Sigmoid colon (tissue), 7 donors: ENCODE data around the gene KATNB1. TPM values are rescaled to one million over a fixed set of nuclear protein-coding genes. Genes with fewer than 3 reads are reported as not detected.

Source experiments
- DNase-seq: peaks from one replicate; pipeline ENCODE4 v3.0.0-alpha.2; 2019
- H3K27ac ChIP-seq, 4 donors: fragments of 200-600 bp; sonication (generic); one replicate each; pipeline ENCODE4 v1.5.1; 2016 to 2019; ENCODE audit warnings: mild to moderate bottlenecking in 1 of 4
- H3K27me3 ChIP-seq, 3 donors: fragments of 200-600 bp; sonication (generic); one replicate each; pipeline ENCODE4 v1.5.1; 2019; ENCODE audit warnings: mild to moderate bottlenecking in 1 of 3
- H3K36me3 ChIP-seq, 4 donors: fragments of 200-600 bp; sonication (generic); one replicate each; pipeline ENCODE4 v1.5.1; 2016 to 2019
- H3K4me1 ChIP-seq, 4 donors: fragments of 200-600 bp; sonication (generic); one replicate each; pipeline ENCODE4 v1.5.1; 2017 to 2019
- H3K4me3 ChIP-seq, 4 donors: fragments of 200-600 bp; sonication (generic); one replicate each; pipeline ENCODE4 v1.5.1; 2017 to 2019; ENCODE audit warnings: mild to moderate bottlenecking in 2 of 4, moderate library complexity in 1 of 4
- H3K9me3 ChIP-seq, 4 donors: fragments of 200-600 bp in 3 of 4; sonication (generic) in 3 of 4; one replicate each; pipeline versions ENCODE4 v1.5.1 to v1.6.1; 2013 to 2019
- CTCF ChIP-seq, 4 experiments: fragments of 450-650 bp in 3 of 4; fragments of 200-600 bp in 1 of 4; IDR thresholded peaks; one replicate each; pipeline ENCODE4 v1.5.1; 2016 to 2019; ENCODE audit warnings: antibody characterized with exemption in 4 of 4, mild to moderate bottlenecking in 3 of 4, moderate library complexity in 2 of 4
- EP300 ChIP-seq, 4 donors: sonication (generic); formaldehyde crosslinking; IDR thresholded peaks; one replicate each; pipeline ENCODE4 v1.6.1; 2017; ENCODE audit warnings: antibody characterized with exemption in 4 of 4
- POLR2A ChIP-seq, 2 donors: fragments of 450-650 bp; IDR thresholded peaks; one replicate each; pipeline ENCODE4 v1.6.1; 2016; ENCODE audit warnings: antibody characterized with exemption in 2 of 2, mild to moderate bottlenecking in 2 of 2, moderate library complexity in 2 of 2
- POLR2AphosphoS5 ChIP-seq, 4 donors: sonication (generic); formaldehyde crosslinking; IDR thresholded peaks; one replicate each; pipeline ENCODE4 v1.6.1; 2017; ENCODE audit warnings: antibody characterized with exemption in 4 of 4
- WGBS, 2 donors: extraction: QIAGEN DNeasy Blood & Tissue Kit; methylation state at CpG; one replicate each; pipeline ENCODE4 v1.1.7; 2013; 5-methylcytosine and 5-hydroxymethylcytosine counted together
- intact Hi-C: fragments of 100-400 bp; cut with DNase I; formaldehyde crosslinking; loops from one replicate; pipeline ENCODE4 v1.15.1; 2023
- polyA plus RNA-seq, 3 donors: library from polyadenylated mRNA; stranded (reverse); fragments of 200-250 nt; gene quantifications; one replicate each; pipeline ENCODE4 v1.2.3, GENCODE V29; 2013
- total RNA-seq, 4 donors: library from RNA; depleted of rRNA; stranded (reverse); fragments of >200 nt; gene quantifications; one replicate each; pipeline ENCODE4 v1.1.0, GENCODE V29; 2016
- donor health status: healthy with polysubstance abuse.
- donor health status: Bipolar disorder and iron deficiency.
- donor health status: healthy.

KATNB1 gene
- total and polyA plus RNA-seq, 7 donors, result 4.3 to 18.6 (median 10.2) TPM

- intact Hi-C loops, result no loop called here
- Histone ChIP-seq H3K4me1 (peaks cover 0 to 9% (median 2%) of the 10 kb centered on the region in 4 donors), H3K36me3 (peaks cover 0 to 35% (median 13%) of the 10 kb centered on the region in 4 donors), H3K9me3 (no peaks in the 10 kb centered on the region), H3K4me3 (no peak overlapping the region), H3K27me3 (no peaks in the 10 kb centered on the region), H3K27ac (no peak overlapping the region)
- no peak for DNase-seq
- TF ChIP-seq CTCF (IDR thresholded peaks at IDR 0.05) (no peak), EP300 (IDR thresholded peaks at IDR 0.05) (no peak), POLR2A (IDR thresholded peaks at IDR 0.05) (no peak), POLR2AphosphoS5 (IDR thresholded peaks at IDR 0.05) (no peak)
- 89 to 92% methylated on average over 44 of the region's 44 CpGs for WGBS, 2 donors
These were observed 17.2 kb downstream of the KATNB1 start for GRCh38 chr16:57752581-57753447.

- Histone ChIP-seq H3K4me3 (no peak overlapping the region), H3K9me3 (no peaks in the 10 kb centered on the region), H3K36me3 (peaks cover 0 to 43% (median 13%) of the 10 kb centered on the region in 4 donors), H3K27me3 (no peaks in the 10 kb centered on the region), H3K27ac (no peak overlapping the region), H3K4me1 (peaks cover 0 to 9% (median 2%) of the 10 kb centered on the region in 4 donors)
- TF ChIP-seq CTCF (IDR thresholded peaks at IDR 0.05), result no peak
- TF ChIP-seq POLR2A (IDR thresholded peaks at IDR 0.05), result no peak
- TF ChIP-seq POLR2AphosphoS5 (IDR thresholded peaks at IDR 0.05), result no peak
- TF ChIP-seq EP300 (IDR thresholded peaks at IDR 0.05), result no peak
- 93 to 95% methylated on average over 32 of the region's 32 CpGs for WGBS, 2 donors
- intact Hi-C loops, result no loop called here
- DNase-seq, result no peak
These were observed 18.1 kb downstream of the KATNB1 start for GRCh38 chr16:57753448-57754353.

DNA sequence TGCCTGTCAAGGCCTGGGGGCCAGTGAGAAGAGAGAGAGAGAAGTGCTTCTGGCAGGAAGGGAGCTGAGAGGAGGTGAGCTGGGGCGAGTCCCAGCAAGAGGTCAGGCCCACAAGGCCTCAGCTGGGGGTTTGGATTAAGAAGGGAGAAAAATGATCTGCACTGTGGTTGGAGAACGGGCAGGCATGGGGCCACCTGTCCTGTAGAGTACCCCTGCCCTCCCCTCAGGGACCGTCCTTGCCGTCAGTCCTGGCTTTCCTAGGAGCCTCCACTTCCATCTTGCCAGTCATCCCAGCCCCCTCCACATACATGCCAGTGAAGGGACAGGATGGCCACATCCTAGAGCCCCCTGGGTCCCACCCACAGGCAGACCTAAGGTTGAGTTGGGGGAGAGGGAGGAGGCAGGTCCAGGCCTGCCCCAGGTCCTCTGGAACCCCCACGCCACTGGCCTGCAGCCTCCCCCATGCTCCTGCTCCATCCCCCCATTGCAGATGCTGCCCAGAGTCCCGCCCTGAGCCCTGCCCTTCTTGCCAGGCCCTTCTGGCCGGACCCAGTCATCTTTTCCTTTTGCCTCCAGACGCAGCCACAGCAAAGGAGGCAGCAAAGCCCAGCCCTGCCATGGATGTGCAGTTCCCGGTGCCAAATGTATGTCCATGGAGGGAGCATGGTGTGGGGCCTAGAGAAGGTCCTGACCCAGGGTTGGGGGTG is 18.9 kb downstream of the KATNB1 start:
- Histone ChIP-seq H3K4me3 (no peak overlapping the region), H3K9me3 (no peaks in the 10 kb centered on the region), H3K27me3 (no peaks in the 10 kb centered on the region), H3K36me3 (peaks cover 0 to 44% (median 13%) of the 10 kb centered on the region in 4 donors), H3K27ac (no peak overlapping the region), H3K4me1 (peaks cover 0 to 9% (median 2%) of the 10 kb centered on the region in 4 donors)
- whole genome bisulfite sequencing, 2 donors, result 83 to 90% methylated on average over 9 of the region's 9 CpGs
- intact Hi-C loops, result no loop called here
- DNase-seq, result no peak
- no peak for TF ChIP-seq CTCF (IDR thresholded peaks at IDR 0.05)
- no peak for TF ChIP-seq POLR2AphosphoS5 (IDR thresholded peaks at IDR 0.05)
- TF ChIP-seq EP300 (IDR thresholded peaks at IDR 0.05), result no peak
- no peak for TF ChIP-seq POLR2A (IDR thresholded peaks at IDR 0.05)

DNA sequence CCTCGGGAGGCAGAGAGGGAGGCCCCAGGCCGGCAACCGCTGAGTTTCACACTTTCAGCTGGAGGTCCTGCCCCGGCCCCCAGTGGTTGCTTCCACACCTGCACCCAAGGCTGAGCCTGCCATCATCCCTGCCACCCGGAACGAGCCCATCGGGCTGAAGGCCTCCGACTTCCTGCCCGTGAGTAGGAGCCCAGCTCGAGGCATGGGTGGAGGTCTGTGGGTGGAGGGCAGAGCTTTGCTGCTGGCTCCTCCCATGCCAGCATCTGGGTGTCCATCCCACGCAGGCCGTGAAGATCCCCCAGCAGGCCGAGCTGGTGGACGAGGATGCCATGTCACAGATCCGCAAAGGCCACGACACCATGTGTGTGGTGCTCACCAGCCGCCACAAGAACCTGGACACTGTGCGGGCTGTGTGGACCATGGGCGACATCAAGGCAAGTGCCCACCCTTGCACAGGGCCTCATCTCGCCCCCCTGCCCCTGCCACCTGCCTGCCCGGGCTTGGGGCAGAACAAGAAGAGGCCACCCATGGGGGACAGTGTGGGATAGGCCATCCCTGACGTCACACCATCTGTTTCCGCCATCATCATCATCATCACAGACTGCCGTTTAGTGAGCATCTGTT is 19.6 kb downstream of the KATNB1 start:
- intact Hi-C loops, result no loop called here
- no peak for DNase-seq
- WGBS, 2 donors, result 90 to 91% methylated on average over 24 of the region's 24 CpGs
- Histone ChIP-seq H3K36me3 (peaks cover 0 to 51% (median 13%) of the 10 kb centered on the region in 4 donors), H3K4me3 (no peak overlapping the region), H3K4me1 (peaks cover 0 to 9% (median 2%) of the 10 kb centered on the region in 4 donors), H3K27me3 (no peaks in the 10 kb centered on the region), H3K27ac (no peak overlapping the region), H3K9me3 (no peaks in the 10 kb centered on the region)
- TF ChIP-seq CTCF (IDR thresholded peaks at IDR 0.05), result no peak
- no peak for TF ChIP-seq POLR2A (IDR thresholded peaks at IDR 0.05)
- no peak for TF ChIP-seq EP300 (IDR thresholded peaks at IDR 0.05)
- no peak for TF ChIP-seq POLR2AphosphoS5 (IDR thresholded peaks at IDR 0.05)
